HepG2 (cell line): Measurements from ENCODE around the gene TFF1. TPM values are rescaled to one million over a fixed set of nuclear protein-coding genes. Genes with fewer than 3 reads are reported as not detected.

Source experiments
- ATAC-seq: fragments of 200-7000 bp; cut with Tn5 transposase; 3 replicates; pipeline ENCODE4 v1.9.1; 2020; ENCODE audit warnings: mild to moderate bottlenecking, moderate library complexity
- BruUV-seq: library from RNA; stranded (reverse); fragments of 400-500 nt; replicated peaks from 2 replicates; lab custom pipeline; 2021; lab: Mats Ljungman, UMichigan
- CTCF ChIA-PET: fragments of 300-600 bp; formaldehyde crosslinking; extraction: SDS; loops from one replicate; lab custom pipeline; 2021; ENCODE audit warnings: low total read pairs, inconsistent platforms, low intra/inter-chr PET ratio; lab: Yijun Ruan, JAX
- POLR2A ChIA-PET: fragments of 350-600 bp; sonication (Branson Sonifier 250); formaldehyde crosslinking; loops from one replicate; lab custom pipeline; 2020; ENCODE audit warnings: antibody characterized with exemption, inconsistent platforms; lab: Yijun Ruan, JAX
- DNase-seq: peaks from one replicate; pipeline ENCODE4 v3.0.0-alpha.2; 2015; ENCODE audit warnings: low spot score
- FAIRE-seq: peaks from 3 replicates; lab custom pipeline; 2011; peaks lifted over from hg19 to GRCh38; lab: Jason Lieb, UNC
- H2AFZ ChIP-seq: one replicate; pipeline ENCODE4 v1.6.1; 2011; ENCODE audit warnings: low read length, inconsistent platforms
- H3K27ac ChIP-seq: fragments of 300-600 bp; 3 replicates; pipeline ENCODE4 v1.8.0; 2011; ENCODE audit warnings: mixed run types, mild to moderate bottlenecking, mixed read lengths, low read length, inconsistent platforms; ENCODE audit not compliant: insufficient read depth; ENCODE audit errors: extremely low read length
- H3K27me3 ChIP-seq, 2 experiments: fragments of 200-600 bp in 1 of 2; 2 replicates in 1 of 2; 3 replicates in 1 of 2; pipeline versions ENCODE4 v1.6.0 to v1.8.0; 2011; ENCODE audit warnings: low read length in 2 of 2, mild to moderate bottlenecking in 2 of 2, moderate library complexity in 2 of 2, inconsistent platforms in 1 of 2; ENCODE audit not compliant: insufficient read depth in 2 of 2, control insufficient read depth in 1 of 2
- H3K36me3 ChIP-seq, 2 experiments: fragments of 200-600 bp in 1 of 2; replicated peaks in 1 of 2; 2 replicates in 1 of 2; 3 replicates in 1 of 2; pipeline versions ENCODE4 v1.5.1 to v1.8.0; 2011; ENCODE audit warnings: low read length in 2 of 2, inconsistent platforms in 1 of 2; ENCODE audit not compliant: insufficient read depth in 2 of 2, control insufficient read depth in 1 of 2
- H3K4me1 ChIP-seq: 2 replicates; pipeline ENCODE4 v1.5.1; 2012; ENCODE audit warnings: low read length, inconsistent platforms; ENCODE audit not compliant: insufficient read depth
- H3K4me2 ChIP-seq: 2 replicates; pipeline ENCODE4 v1.6.0; 2011; ENCODE audit warnings: low read depth, low read length, inconsistent platforms
- H3K4me3 ChIP-seq, 3 experiments: fragments of 200-600 bp in 1 of 3; sonication (generic), shearing (Covaris generic) in 1 of 3; replicated peaks in 1 of 3; 2 replicates each; pipeline ENCODE4 v1.5.1; 2011 to 2016; ENCODE audit warnings: low read length in 3 of 3, inconsistent platforms in 2 of 3, low read depth in 2 of 3, mild to moderate bottlenecking in 2 of 3, control low read depth in 1 of 3, mixed read lengths in 1 of 3; ENCODE audit not compliant: insufficient read depth in 1 of 3
- H3K79me2 ChIP-seq: one replicate; pipeline ENCODE4 v1.6.1; 2011; ENCODE audit warnings: low read length, inconsistent platforms; ENCODE audit not compliant: insufficient read depth
- H3K9ac ChIP-seq: 2 replicates; pipeline ENCODE4 v1.6.0; 2011; ENCODE audit warnings: mild to moderate bottlenecking, low read depth, low read length, inconsistent platforms; ENCODE audit not compliant: insufficient read depth
- H3K9me3 ChIP-seq: 2 replicates; pipeline ENCODE4 v1.5.1; 2012; ENCODE audit warnings: mild to moderate bottlenecking, low read length
- H4K20me1 ChIP-seq: 2 replicates; pipeline ENCODE4 v1.6.0; 2011; ENCODE audit warnings: inconsistent platforms, mild to moderate bottlenecking, low read length, moderate library complexity; ENCODE audit not compliant: insufficient read depth
- CCDC6 ChIP-seq: sonication (generic); formaldehyde crosslinking; IDR thresholded peaks from 2 replicates; pipeline ENCODE4 v1.8.1; 2022; ENCODE audit warnings: mild to moderate bottlenecking, missing genetic modification reagents, moderate library complexity
- CSRNP1 ChIP-seq: sonication (generic); formaldehyde crosslinking; IDR thresholded peaks from 2 replicates; pipeline ENCODE4 v1.8.1; 2023; ENCODE audit warnings: mild to moderate bottlenecking, missing genetic modification reagents
- EED ChIP-seq: sonication (generic); formaldehyde crosslinking; IDR thresholded peaks from 2 replicates; pipeline ENCODE4 v1.5.0; 2020; ENCODE audit warnings: mild to moderate bottlenecking, missing genetic modification reagents
- FOSL2 ChIP-seq: sonication (generic); formaldehyde crosslinking; IDR thresholded peaks from 2 replicates; pipeline ENCODE4 v1.4.0; 2020; ENCODE audit warnings: missing genetic modification reagents
- IRF2 ChIP-seq: IDR thresholded peaks from 2 replicates; pipeline ENCODE4 v1.6.1; 2018; ENCODE audit warnings: missing genetic modification reagents, missing compliant biosample characterization
- JUND ChIP-seq: sonication (generic); formaldehyde crosslinking; IDR thresholded peaks from 2 replicates; pipeline ENCODE4 v1.8.0; 2022; ENCODE audit warnings: mild to moderate bottlenecking, missing genetic modification reagents
- MATR3 ChIP-seq: sonication (generic); formaldehyde crosslinking; IDR thresholded peaks from 2 replicates; pipeline ENCODE4 v1.4.0; 2020; ENCODE audit warnings: missing genetic modification reagents
- MXD4 ChIP-seq: IDR thresholded peaks from 2 replicates; pipeline ENCODE4 v1.6.1; 2016; ENCODE audit warnings: mild to moderate bottlenecking, missing biosample characterization, missing genetic modification reagents
- NR2C2 ChIP-seq: sonication (generic); formaldehyde crosslinking; IDR thresholded peaks from 2 replicates; pipeline ENCODE4 v1.4.0; 2020; ENCODE audit warnings: missing genetic modification reagents, mild to moderate bottlenecking, moderate library complexity, borderline replicate concordance
- PPARG ChIP-seq: conservative IDR thresholded peaks from 2 replicates; pipeline ENCODE4 v1.6.1; 2016; ENCODE audit warnings: missing biosample characterization, missing genetic modification reagents
- SIN3A ChIP-seq: IDR thresholded peaks from 2 replicates; pipeline ENCODE4 v1.6.1; 2011; ENCODE audit warnings: low read depth, mild to moderate bottlenecking, control low read depth, low read length, borderline replicate concordance
- SNAPC2 ChIP-seq: sonication (generic); formaldehyde crosslinking; IDR thresholded peaks from 2 replicates; pipeline ENCODE4 v1.8.1; 2022; ENCODE audit warnings: mild to moderate bottlenecking, missing genetic modification reagents
- SPEN ChIP-seq: sonication (generic); formaldehyde crosslinking; IDR thresholded peaks from 2 replicates; pipeline ENCODE4 v1.5.1; 2020; ENCODE audit warnings: low read depth, mild to moderate bottlenecking, missing genetic modification reagents
- ZNF234 ChIP-seq: sonication (generic); formaldehyde crosslinking; conservative IDR thresholded peaks from 2 replicates; pipeline ENCODE4 v1.5.1; 2020; ENCODE audit warnings: mild to moderate bottlenecking, missing genetic modification reagents
- ZNF3 ChIP-seq: IDR thresholded peaks from 2 replicates; pipeline ENCODE4 v1.7.0; 2017; ENCODE audit warnings: inconsistent platforms
- ZNF34 ChIP-seq: sonication (generic); formaldehyde crosslinking; IDR thresholded peaks from 2 replicates; pipeline ENCODE4 v1.4.0; 2020; ENCODE audit warnings: mild to moderate bottlenecking, missing genetic modification reagents, borderline replicate concordance
- ZNF547 ChIP-seq: sonication (generic); formaldehyde crosslinking; IDR thresholded peaks from 2 replicates; pipeline ENCODE4 v1.5.1; 2020; ENCODE audit warnings: mild to moderate bottlenecking, missing genetic modification reagents
- ZNF563 ChIP-seq: sonication (generic); formaldehyde crosslinking; IDR thresholded peaks from 2 replicates; pipeline ENCODE4 v1.8.0; 2022; ENCODE audit warnings: mild to moderate bottlenecking, moderate library complexity, missing genetic modification reagents
- ZNF572 ChIP-seq: sonication (generic); formaldehyde crosslinking; IDR thresholded peaks from 2 replicates; pipeline ENCODE4 v1.5.1; 2020; ENCODE audit warnings: mild to moderate bottlenecking, missing genetic modification reagents
- ZNF670 ChIP-seq: sonication (generic); formaldehyde crosslinking; IDR thresholded peaks from 2 replicates; pipeline ENCODE4 v1.8.0; 2022; ENCODE audit warnings: mild to moderate bottlenecking, missing genetic modification reagents, borderline replicate concordance
- ZSCAN29 ChIP-seq: sonication (generic); formaldehyde crosslinking; conservative IDR thresholded peaks from 2 replicates; pipeline ENCODE4 v1.4.0; 2020; ENCODE audit warnings: mild to moderate bottlenecking, missing genetic modification reagents
- WGBS: methylation state at CpG from one replicate; pipeline ENCODE4 v1.1.6; 2017; ENCODE audit warnings: low lambda C conversion rate; 5-methylcytosine and 5-hydroxymethylcytosine counted together
- in situ Hi-C: cut with HindIII; loops from 2 replicates; pipeline ENCODE4 v1.10.0; 2017; ENCODE audit warnings: low pct_unique_long_range_greater_than_20kb; ENCODE audit not compliant: extremely low pct_ligation_motif_present
- intact Hi-C: fragments of 100-400 bp; cut with micrococcal nuclease; formaldehyde crosslinking; loops from one replicate; pipeline ENCODE4 v1.10.0; 2022; ENCODE audit not compliant: unreplicated experiment
- polyA plus RNA-seq, 8 experiments: library from polyadenylated mRNA; depleted of rRNA in 3 of 8; stranded (reverse) in 7 of 8; unstranded in 1 of 8; fragments of >200 nt; fragmentation: Illumina TruSeq in 4 of 8; extraction: Trizol in 4 of 8; gene quantifications; 2 replicates each; pipeline versions ENCODE4 v1.2.1 to v1.2.3, GENCODE V29; 2011 to 2016; ENCODE audit warnings: low read depth in 4 of 8, missing spikeins in 1 of 8, mixed read lengths in 1 of 8; ENCODE audit not compliant: insufficient read depth in 1 of 8
- total RNA-seq, 5 experiments: library from RNA; depleted of rRNA; stranded (reverse); fragments of >200 nt; fragmentation: Illumina TruSeq; extraction: Trizol; gene quantifications; 2 replicates each; pipeline ENCODE4 v1.2.3, GENCODE V29; 2016; ENCODE audit warnings: low read depth in 1 of 5
- TF ChIP-seq, protein P1 (sequence below): IDR thresholded peaks from 2 replicates; pipeline ENCODE4 v1.6.1; 2012; ENCODE audit warnings: low read length, improper control_type of control experiment

The TFF1 gene
- total and polyA plus RNA-seq, 2 of the 13 experiments (the other 11 are each of a cell fraction or from before 2014, with no cell fraction given) = 0.24 to 19.4 TPM

DNA sequence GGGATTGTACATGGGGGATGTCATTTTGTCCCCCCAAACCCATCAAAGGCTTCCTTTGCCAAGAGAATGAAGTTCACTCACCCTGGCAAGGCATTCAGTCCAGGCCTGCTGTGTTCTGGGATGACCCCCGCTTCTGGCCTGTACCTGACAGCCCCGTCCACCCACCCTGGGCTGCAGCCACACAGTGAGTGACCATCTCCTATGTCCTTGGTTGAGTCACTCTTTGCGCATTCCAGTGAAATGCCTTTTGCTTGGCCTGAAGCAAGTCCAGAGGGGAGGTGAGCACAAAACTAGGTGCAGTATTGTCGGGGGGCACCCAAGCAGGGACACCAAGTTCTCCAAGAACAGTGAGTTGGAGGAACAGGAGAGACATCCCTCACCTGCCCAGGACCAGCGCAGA, 19.3 kb upstream of the TFF1 start:
- Histone ChIP-seq H3K4me3 (peak overlapping the region; percentile 22 to 49 (median 25); a peak in 5 of 6 replicates), H3K27ac (peak overlapping the region; percentile 83), H3K9me3 (no peaks in the 10 kb centered on the region), H3K79me2 (no peaks in the 10 kb centered on the region), H3K9ac (peak overlapping the region; percentile 62), H3K4me2 (peak overlapping the region; percentile 88), H4K20me1 (no peaks in the 10 kb centered on the region), H3K27me3 (no peaks in the 10 kb centered on the region), H3K4me1 (peaks cover 74% of the 10 kb centered on the region), H3K36me3 (no peaks in the 10 kb centered on the region), H2AFZ (no peak overlapping the region)
- intact Hi-C loops (no loop called here), in situ Hi-C loops (no loop called here)
- DNase-seq (peak; percentile 62), ATAC-seq (peak; percentile 67), FAIRE-seq (no peak)
- ChIA-PET POLR2A (interaction anchor here (0.7 to 2.6 kb wide), 5 partner anchors 13 to 775 kb away, joined by 3 to 10 read pairs (median 6); partner anchors contain the start of genes TFF1 and UBASH3A), CTCF (no interaction called here)
- WGBS = 7% methylated on average over 4 of the region's 5 CpGs
- BruUV-seq = TSS peak; percentile 39
- TF ChIP-seq MATR3 (CRISPR knock-in tag) = no peak
- TF ChIP-seq EED = peak; percentile 48; the same call in 1 of the 2 replicates
- TF ChIP-seq SPEN (CRISPR knock-in tag) = 0 out of 2 replicates have a peak, but pooled peaks have one; percentile 3
- TF ChIP-seq NR2C2 = peak; percentile 1; the same call in 1 of the 2 replicates
- TF ChIP-seq SNAPC2 (CRISPR knock-in tag) = 0 out of 2 replicates have a peak, but pooled peaks have one; percentile 36
- peak; percentile 38; the same call in 1 of the 2 replicates for TF ChIP-seq SIN3A
- peak; percentile 79; the same call in 1 of the 2 replicates for TF ChIP-seq ZNF572
- no peak for TF ChIP-seq PPARG (CRISPR knock-in tag)
- 0 out of 2 replicates have a peak, but pooled peaks have one; percentile 80 for TF ChIP-seq ZNF34
- peak; percentile 87 for TF ChIP-seq FOSL2 (CRISPR knock-in tag)
- TF ChIP-seq ZNF547 (CRISPR knock-in tag) = no peak
- peak; percentile 31; the same call in 1 of the 2 replicates for TF ChIP-seq ZNF670 (CRISPR knock-in tag)
- TF ChIP-seq IRF2 (CRISPR knock-in tag) = 0 out of 2 replicates have a peak, but pooled peaks have one; percentile 1
- TF ChIP-seq ZSCAN29 (CRISPR knock-in tag) = 0 out of 2 replicates have a peak, but pooled peaks have one; percentile 71
- 0 out of 2 replicates have a peak, but pooled peaks have one; percentile 1 for TF ChIP-seq ZNF3
- TF ChIP-seq ZNF234 (CRISPR knock-in tag) = no peak
- TF ChIP-seq CSRNP1 (CRISPR knock-in tag) = peak; percentile 47; the same call in 1 of the 2 replicates
- TF ChIP-seq ZNF563 (CRISPR knock-in tag) = peak; percentile 7; the same call in 1 of the 2 replicates
- TF ChIP-seq CCDC6 (CRISPR knock-in tag) = peak; percentile 11; the same call in 1 of the 2 replicates
- peak; percentile 37; the same call in 1 of the 2 replicates for TF ChIP-seq JUND (CRISPR knock-in tag)
- TF ChIP-seq, protein P1, sequence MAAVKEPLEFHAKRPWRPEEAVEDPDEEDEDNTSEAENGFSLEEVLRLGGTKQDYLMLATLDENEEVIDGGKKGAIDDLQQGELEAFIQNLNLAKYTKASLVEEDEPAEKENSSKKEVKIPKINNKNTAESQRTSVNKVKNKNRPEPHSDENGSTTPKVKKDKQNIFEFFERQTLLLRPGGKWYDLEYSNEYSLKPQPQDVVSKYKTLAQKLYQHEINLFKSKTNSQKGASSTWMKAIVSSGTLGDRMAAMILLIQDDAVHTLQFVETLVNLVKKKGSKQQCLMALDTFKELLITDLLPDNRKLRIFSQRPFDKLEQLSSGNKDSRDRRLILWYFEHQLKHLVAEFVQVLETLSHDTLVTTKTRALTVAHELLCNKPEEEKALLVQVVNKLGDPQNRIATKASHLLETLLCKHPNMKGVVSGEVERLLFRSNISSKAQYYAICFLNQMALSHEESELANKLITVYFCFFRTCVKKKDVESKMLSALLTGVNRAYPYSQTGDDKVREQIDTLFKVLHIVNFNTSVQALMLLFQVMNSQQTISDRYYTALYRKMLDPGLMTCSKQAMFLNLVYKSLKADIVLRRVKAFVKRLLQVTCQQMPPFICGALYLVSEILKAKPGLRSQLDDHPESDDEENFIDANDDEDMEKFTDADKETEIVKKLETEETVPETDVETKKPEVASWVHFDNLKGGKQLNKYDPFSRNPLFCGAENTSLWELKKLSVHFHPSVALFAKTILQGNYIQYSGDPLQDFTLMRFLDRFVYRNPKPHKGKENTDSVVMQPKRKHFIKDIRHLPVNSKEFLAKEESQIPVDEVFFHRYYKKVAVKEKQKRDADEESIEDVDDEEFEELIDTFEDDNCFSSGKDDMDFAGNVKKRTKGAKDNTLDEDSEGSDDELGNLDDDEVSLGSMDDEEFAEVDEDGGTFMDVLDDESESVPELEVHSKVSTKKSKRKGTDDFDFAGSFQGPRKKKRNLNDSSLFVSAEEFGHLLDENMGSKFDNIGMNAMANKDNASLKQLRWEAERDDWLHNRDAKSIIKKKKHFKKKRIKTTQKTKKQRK = no peak
- TF ChIP-seq MXD4 = 0 out of 2 replicates have a peak, but pooled peaks have one; percentile 0
